ENCODE data around the gene TAOK3.
A peak's percentile ranks its signal among the peaks of the same experiment; 100 is the strongest.

- TF ChIP-seq, protein P1, sequence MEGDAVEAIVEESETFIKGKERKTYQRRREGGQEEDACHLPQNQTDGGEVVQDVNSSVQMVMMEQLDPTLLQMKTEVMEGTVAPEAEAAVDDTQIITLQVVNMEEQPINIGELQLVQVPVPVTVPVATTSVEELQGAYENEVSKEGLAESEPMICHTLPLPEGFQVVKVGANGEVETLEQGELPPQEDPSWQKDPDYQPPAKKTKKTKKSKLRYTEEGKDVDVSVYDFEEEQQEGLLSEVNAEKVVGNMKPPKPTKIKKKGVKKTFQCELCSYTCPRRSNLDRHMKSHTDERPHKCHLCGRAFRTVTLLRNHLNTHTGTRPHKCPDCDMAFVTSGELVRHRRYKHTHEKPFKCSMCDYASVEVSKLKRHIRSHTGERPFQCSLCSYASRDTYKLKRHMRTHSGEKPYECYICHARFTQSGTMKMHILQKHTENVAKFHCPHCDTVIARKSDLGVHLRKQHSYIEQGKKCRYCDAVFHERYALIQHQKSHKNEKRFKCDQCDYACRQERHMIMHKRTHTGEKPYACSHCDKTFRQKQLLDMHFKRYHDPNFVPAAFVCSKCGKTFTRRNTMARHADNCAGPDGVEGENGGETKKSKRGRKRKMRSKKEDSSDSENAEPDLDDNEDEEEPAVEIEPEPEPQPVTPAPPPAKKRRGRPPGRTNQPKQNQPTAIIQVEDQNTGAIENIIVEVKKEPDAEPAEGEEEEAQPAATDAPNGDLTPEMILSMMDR (conservative IDR thresholded peaks at IDR 0.05; ENCODE audit: low read depth, low read length): no peak
- TF ChIP-seq MAZ (IDR thresholded peaks at IDR 0.05; ENCODE audit: borderline replicate concordance, low read depth, low read length) (no peak), POLR2A (IDR thresholded peaks at IDR 0.05; ENCODE audit: low read depth, low read length) (no peak), BHLHE40 (IDR thresholded peaks at IDR 0.05; ENCODE audit: low read depth, low read length) (peak; percentile 38; the same call in 1 of the 2 replicates)
Observed at GRCh38 chr12:118356809-118357256, 15.9 kb downstream of the TAOK3 start.
